VCaP (cell line): ENCODE results near the gene ACVR2B.
A peak's percentile ranks its signal among the peaks of the same experiment; 100 is the strongest.

Experiments
- H3K27ac ChIP-seq: fragments of 450-650 bp; 2 replicates; pipeline ENCODE4 v1.5.1; 2017
- CTCF ChIP-seq: fragments of 450-650 bp; conservative IDR thresholded peaks from 2 replicates; pipeline ENCODE4 v1.5.1; 2017; ENCODE audit warnings: mild to moderate bottlenecking, moderate library complexity

ACVR2B gene

DNA sequence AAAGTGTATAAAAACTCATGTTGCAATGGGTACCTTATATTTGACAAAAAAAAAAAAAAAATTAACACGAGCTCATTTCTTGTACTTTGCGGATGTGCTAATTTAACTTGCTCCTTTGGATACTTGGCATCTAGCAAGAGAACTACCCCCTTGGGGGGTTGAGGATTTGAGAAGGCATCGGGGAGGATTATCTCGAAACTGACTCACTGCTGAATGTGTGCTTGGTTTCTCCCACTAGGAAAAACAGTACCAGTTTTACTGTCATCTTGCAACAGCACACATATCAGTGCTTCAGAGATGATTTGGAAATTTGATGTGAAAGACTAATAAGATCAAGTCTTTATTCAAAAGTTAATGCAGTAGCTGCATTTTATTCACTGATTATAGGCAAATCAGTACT lies 43.3 kb downstream of the ACVR2B start:
- H3K27ac ChIP-seq = peak overlapping the region; percentile 78
- no peak for TF ChIP-seq CTCF

GRCh38 chr3:38500688-38501417 lies 47.2 kb downstream of the ACVR2B start:
- H3K27ac ChIP-seq = no peak overlapping the region
- no peak for TF ChIP-seq CTCF

DNA sequence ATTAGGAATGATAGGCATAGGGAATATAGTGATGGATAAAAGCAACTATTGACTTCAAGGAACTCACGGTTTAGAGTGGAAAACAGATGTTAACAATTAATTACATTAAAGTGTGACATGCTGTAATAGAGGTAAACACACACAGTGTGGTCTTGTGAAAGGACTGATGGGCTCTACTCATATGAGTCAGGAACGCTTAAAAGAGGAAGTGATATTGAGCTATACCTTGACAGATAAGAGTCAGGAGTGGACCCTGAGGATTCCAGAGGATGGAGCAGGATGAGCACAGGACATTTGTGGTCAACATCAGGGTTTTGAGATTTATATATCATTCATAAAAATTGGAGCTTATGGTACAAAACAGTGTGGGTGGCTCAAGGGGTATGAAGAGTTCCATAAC lies 53.4 kb downstream of the ACVR2B start:
- TF ChIP-seq CTCF = no peak
- no peak overlapping the region for H3K27ac ChIP-seq

GRCh38 chr3:38509732-38510131 lies 56.0 kb downstream of the ACVR2B start:
- TF ChIP-seq CTCF = no peak
- no peak overlapping the region for H3K27ac ChIP-seq

DNA sequence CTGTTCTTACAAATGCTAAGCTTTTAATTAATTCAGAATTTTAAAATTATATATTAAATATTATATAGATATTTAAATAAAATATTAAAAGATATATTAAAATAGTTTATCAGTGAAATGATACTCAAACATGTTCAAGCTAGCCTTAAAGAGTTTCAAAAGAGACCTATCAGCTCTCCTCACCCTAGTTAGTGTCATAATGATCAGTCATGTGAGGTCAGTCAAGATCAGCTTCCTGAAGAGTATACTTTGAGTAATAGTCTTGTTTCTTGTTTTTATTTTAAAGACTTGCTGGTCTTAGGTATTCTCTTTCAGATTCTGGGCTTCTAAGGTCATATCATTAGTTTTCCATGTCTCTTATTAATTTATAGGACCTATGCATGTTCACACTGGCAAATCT lies 56.9 kb downstream of the ACVR2B start:
- H3K27ac ChIP-seq = no peak overlapping the region

GRCh38 chr3:38511546-38511945 lies 57.9 kb downstream of the ACVR2B start:
- H3K27ac ChIP-seq = no peak overlapping the region
- no peak for TF ChIP-seq CTCF

More for the DNA sequence above, 56.9 kb downstream of the ACVR2B start:
- no peak for TF ChIP-seq CTCF

DNA sequence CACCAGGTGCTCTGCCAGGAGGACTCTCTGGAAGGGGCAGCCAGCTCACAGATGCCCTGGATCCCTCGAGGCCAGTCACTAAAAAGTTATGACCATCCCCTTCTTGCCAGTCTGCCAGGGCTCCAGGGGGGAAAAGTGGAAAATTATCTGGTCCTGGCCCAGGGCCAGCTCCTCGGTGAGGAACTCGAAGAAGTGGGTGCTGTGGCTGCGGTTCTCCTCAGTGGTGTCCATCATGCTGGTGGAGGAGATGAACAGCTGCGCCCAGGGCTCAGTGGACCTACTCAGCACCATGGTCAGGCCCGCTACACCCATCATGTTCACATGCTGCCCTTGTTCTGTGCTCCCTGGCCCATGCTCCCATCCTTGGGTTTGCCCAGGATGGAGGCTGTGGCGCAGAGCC lies 61.7 kb downstream of the ACVR2B start:
- no peak overlapping the region for H3K27ac ChIP-seq
- TF ChIP-seq CTCF = no peak
